Measurements from ENCODE around the gene SDK1.

The SDK1 gene

GRCh38 chr7:4269086-4269485 is 968.0 kb downstream of the SDK1 start:
- no peak overlapping the region for H3K4me3 ChIP-seq (ENCODE audit: low read depth, low read length)

DNA sequence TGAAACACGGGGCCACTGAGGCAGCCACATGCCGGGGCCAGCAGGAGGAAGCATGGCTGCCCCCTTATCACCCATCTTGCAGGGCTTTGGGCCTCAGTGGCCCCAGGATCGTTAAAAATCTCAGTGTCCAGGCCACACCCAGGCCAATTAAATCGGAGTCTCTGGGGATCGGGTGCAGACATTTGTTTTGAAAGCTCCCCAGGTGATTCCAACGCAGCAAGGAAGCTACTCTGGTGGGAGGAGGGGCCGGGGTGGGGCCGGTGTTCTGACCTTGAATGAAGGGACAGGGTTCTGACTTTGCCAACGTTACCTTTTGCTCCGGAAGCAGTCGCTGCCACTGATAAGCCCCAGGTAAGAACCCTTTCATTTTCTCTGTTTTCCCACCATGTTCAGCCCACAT is 968.7 kb downstream of the SDK1 start:
- H3K4me3 ChIP-seq (ENCODE audit: low read depth, low read length) = no peak overlapping the region

- H3K4me3 ChIP-seq (ENCODE audit: low read depth, low read length) = no peak overlapping the region
Observed at GRCh38 chr7:4270268-4270667, 969.2 kb downstream of the SDK1 start.

GRCh38 chr7:4270941-4271715 is 970.1 kb downstream of the SDK1 start:
- no peak overlapping the region for H3K4me3 ChIP-seq (ENCODE audit: low read depth, low read length)

- no peak overlapping the region for H3K4me3 ChIP-seq (ENCODE audit: low read depth, low read length)
Observed at GRCh38 chr7:4271716-4272015, 970.6 kb downstream of the SDK1 start.

DNA sequence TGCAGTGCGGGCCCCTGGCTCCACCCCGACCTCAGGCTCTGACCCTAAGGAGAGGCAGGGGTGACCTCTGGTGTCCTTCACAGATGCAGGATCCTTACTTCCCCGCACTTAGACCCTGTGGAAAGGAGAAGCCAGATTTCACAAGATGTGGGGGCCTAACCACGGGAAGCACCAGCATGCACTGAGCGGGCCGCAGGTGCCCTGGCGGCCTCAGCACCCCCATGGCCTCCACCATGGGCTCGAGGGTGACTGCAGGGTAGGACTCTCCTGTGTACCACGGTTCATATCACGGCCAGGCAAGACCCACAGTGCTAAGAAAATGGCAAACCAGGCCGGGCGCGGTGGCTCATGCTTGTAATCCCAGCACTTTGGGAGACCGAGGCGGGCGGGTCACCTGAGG is 971.1 kb downstream of the SDK1 start:
- H3K4me3 ChIP-seq (ENCODE audit: low read depth, low read length) = no peak overlapping the region

GRCh38 chr7:4273566-4274230 is 972.6 kb downstream of the SDK1 start:
- no peak overlapping the region for H3K4me3 ChIP-seq (ENCODE audit: low read depth, low read length)

- no peak overlapping the region for H3K4me3 ChIP-seq (ENCODE audit: low read depth, low read length)
Observed at GRCh38 chr7:4274286-4274685, 973.2 kb downstream of the SDK1 start.

DNA sequence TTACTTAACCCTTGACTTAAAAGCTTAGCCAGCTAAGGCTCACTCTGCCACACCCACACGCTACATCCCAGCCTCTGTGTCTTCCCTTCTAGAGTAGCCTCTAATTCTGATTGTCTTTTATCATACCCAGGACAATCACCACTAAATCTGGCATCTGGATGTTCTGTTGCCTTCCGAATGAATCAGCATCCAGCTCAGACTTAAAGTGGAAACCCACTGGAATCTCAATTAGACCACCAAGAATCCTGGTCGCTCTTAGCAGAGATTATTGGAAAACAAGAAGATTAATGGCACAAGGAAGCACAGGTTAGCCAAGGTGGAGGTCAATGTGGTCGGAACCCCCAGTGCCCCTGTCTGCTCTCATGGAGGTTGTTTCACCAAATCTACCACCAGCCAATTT is 976.9 kb downstream of the SDK1 start:
- H3K4me3 ChIP-seq (ENCODE audit: low read depth, low read length) = no peak overlapping the region

DNA sequence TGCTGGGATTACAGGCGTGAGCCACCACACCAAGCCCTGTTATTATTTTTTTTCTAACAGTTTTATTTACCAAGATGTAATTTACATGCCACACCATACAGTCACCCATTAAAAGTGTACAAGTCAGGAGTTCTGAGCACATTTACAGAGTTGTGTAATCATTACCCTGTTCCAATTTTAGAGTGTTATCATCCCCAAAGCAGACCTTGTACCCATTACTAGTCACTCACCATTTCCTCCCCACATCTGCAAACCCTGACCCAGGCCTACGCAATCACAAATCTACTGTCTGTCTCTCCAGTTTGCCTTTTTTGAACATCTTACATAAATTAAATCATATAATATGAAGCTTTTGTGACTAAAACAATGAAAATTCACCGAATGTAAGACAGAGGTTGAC is 978.2 kb downstream of the SDK1 start:
- no peak overlapping the region for H3K4me3 ChIP-seq (ENCODE audit: low read depth, low read length)

DNA sequence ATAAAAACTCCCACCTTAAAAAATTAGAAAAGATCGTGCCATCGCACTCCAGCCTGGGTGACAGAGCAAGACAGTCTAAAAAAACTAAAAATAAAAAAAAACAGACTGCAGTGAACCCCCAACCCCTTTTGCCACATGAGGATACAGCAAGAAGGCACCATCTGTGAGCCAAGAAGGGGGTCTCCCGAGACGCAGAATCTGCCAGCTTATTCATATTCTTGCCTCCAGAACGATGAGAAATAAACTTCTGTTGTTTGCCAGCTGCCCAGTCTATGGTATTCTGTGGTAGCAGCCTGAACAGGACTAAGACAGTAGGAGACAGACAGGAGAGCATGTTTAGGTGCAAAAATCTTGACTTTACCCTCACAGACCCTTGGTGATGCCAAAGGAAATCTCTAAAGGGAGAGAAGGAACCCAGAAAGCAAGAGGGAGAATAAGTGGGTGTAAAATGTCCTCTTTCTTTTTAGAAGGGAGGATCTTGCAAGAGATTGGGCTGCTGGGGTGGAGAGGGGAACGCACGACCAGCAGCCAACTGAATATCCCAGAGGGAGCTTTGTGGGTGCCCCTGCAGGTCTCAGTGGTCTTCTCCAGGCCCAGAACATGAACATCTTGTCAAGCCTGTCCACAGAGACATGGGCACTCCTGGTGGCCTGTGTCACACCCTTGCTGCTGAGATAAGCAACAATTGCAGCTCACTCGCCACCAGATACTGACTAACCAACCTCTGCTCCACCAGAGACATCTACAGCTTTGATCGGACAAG is 980.4 kb downstream of the SDK1 start:
- no peak overlapping the region for H3K4me3 ChIP-seq (ENCODE audit: low read depth, low read length)

GRCh38 chr7:4282434-4283223 is 981.6 kb downstream of the SDK1 start:
- no peak overlapping the region for H3K4me3 ChIP-seq (ENCODE audit: low read depth, low read length)

DNA sequence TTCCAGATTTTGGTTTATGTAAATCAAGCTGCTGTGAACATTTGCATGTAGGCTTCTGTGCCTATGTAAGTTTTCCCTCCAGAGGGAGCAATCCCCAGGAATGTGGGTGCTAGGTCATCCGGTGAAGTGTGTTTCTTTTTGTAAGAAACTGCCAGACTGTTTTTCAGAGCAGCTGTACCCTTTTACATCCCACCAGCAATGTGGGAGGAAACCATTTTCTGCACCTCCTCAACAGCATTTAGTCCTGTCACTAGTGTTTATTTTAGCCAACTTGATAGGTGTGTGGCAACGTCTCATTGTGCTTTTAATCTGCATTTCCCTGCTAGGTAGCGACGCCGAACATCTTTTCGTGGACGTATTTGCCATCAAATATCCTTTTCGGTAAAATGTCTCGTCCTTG is 985.3 kb downstream of the SDK1 start:
- no peak overlapping the region for H3K4me3 ChIP-seq (ENCODE audit: low read depth, low read length)

DNA sequence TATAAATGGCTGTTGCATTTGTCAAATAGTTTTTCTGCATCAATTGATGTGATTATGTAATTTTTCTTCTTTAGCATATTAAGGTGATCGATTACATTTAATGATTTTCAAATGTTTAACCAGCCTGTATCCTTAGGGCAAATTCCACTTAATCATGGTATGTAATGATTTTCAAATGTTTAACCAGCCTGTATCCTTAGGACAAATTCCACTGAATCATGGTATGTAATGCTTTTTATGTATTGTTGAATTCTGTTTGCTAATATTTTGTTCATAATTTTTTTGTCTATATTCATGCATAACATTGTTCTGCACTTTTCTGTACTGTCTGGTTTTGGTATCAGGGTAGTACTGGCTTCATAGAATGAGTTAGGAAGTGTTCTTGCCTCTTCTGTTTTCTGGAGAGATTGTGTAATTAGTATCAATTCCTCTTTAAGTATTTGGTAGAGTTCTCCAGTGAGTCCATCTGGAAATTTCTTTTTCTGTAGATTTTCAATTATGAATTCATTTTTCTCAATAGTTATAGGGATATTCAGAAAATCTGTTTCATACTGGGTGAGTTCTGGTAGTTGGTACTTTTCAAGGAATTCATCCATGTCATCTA is 987.8 kb downstream of the SDK1 start:
- no peak overlapping the region for H3K4me3 ChIP-seq (ENCODE audit: low read depth, low read length)

- H3K4me3 ChIP-seq (ENCODE audit: low read depth, low read length) = no peak overlapping the region
Observed at GRCh38 chr7:4297165-4297917, 996.3 kb downstream of the SDK1 start.

GRCh38 chr7:4297918-4298219 is 996.8 kb downstream of the SDK1 start:
- no peak overlapping the region for H3K4me3 ChIP-seq (ENCODE audit: low read depth, low read length)

DNA sequence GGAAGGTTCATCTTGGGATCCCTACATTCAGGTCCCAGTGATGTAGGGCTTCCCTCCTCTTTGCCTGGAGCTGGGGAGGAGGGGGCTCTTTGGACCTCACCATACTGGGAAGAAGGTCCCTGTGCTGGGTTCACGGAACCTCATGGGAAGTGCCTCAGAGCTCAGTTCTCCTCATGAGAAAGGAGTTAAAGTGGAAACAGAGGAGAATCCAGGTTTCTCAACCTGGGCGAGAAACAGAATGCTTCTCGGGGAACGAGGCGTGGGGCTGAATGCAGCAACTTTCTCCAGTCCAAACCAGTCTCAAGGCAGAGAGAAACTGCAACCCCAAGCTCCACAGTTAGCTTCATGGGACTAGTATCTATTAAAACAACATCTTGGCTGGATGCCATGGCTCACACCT is 998.4 kb downstream of the SDK1 start:
- no peak overlapping the region for H3K4me3 ChIP-seq (ENCODE audit: low read depth, low read length)

- H3K4me3 ChIP-seq (ENCODE audit: low read depth, low read length) = no peak overlapping the region
Observed at GRCh38 chr7:4302203-4302905, 1001.3 kb downstream of the SDK1 start.

DNA sequence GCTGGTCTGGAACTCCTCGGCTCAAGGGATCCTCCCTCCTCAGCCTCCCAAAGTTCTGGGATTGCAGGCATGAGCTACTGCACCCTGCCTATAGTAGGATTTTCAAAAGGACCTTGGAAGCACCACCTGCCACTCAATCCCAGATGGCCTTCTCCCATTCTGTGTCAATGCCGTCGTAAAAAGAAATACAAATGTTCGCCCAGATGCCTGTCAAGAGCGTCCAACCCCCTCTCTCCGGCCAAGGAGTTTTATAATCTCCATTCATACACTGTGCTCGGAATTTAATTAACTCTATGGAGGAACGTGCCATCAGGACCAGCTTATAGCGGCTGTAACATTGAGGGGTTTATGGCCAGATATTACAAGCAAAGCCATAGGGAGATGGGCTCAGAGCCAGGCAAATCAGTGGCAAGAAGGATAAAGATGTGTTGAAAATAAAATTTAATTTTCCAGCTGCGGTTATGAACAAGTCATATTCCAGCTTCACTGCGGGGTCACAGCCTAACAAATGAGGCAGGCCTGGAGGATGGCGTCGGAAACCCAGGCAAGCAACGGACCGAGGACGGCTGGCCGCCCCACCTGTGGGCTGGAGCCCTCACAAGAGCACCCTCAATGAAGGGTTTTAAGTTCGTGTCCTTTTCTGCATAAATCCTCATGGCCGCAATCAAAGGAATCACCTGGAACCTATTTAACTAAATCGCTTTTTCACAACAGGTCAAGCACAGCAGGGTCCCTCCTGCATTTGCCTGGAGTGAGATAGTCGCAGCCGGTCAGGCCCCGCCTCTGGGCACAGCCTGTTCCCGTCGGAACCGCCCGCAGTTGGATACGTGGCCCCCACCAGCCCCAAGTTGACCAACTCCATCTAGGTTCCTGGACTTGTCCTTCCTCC is 1006.5 kb downstream of the SDK1 start:
- H3K4me3 ChIP-seq (ENCODE audit: low read depth, low read length) = no peak overlapping the region

All from iPS-11a (cell line).